ENCODE data around the gene GPC6.

GPC6 gene

GRCh38 chr13:94280349-94280748, 1053.7 kb downstream of the GPC6 start:
- no peak for DNase-seq
- H3K9me3 ChIP-seq (ENCODE audit: severe bottlenecking), result peaks cover 3% of the 10 kb centered on the region
- no peaks in the 10 kb centered on the region; the same call in 1 of the 2 replicates for H3K36me3 ChIP-seq
- H3K4me3 ChIP-seq (ENCODE audit: low read depth, low read length), result no peak overlapping the region
- TF ChIP-seq CTCF (IDR thresholded peaks at IDR 0.05; ENCODE audit: low read depth, low read length), result no peak
- H3K27me3 ChIP-seq (ENCODE audit: insufficient read depth, low read depth, severe bottlenecking), result no peaks in the 10 kb centered on the region
- H3K27ac ChIP-seq, result no peak overlapping the region

- Histone ChIP-seq H3K36me3 (no peaks in the 10 kb centered on the region; the same call in 1 of the 2 replicates), H3K4me3 (ENCODE audit: low read depth, low read length) (no peak overlapping the region), H3K27me3 (ENCODE audit: insufficient read depth, low read depth, severe bottlenecking) (no peaks in the 10 kb centered on the region), H3K9me3 (ENCODE audit: severe bottlenecking) (peaks cover 3% of the 10 kb centered on the region), H3K27ac (no peak overlapping the region)
- no peak for TF ChIP-seq CTCF (IDR thresholded peaks at IDR 0.05; ENCODE audit: low read depth, low read length)
- DNase-seq, result no peak
Observed at GRCh38 chr13:94280845-94281244, 1054.2 kb downstream of the GPC6 start.

- Histone ChIP-seq H3K27me3 (ENCODE audit: insufficient read depth, low read depth, severe bottlenecking) (no peaks in the 10 kb centered on the region), H3K4me3 (ENCODE audit: low read depth, low read length) (no peak overlapping the region), H3K27ac (no peak overlapping the region), H3K36me3 (peaks cover 30% of the 10 kb centered on the region), H3K9me3 (ENCODE audit: severe bottlenecking) (no peaks in the 10 kb centered on the region)
- no peak for DNase-seq
- no peak for TF ChIP-seq CTCF (IDR thresholded peaks at IDR 0.05; ENCODE audit: low read depth, low read length)
Observed at GRCh38 chr13:94286581-94286980, 1060.0 kb downstream of the GPC6 start.

GRCh38 chr13:94291631-94292322, 1065.2 kb downstream of the GPC6 start:
- DNase-seq, result no peak
- H3K36me3 ChIP-seq, result peaks cover 31% of the 10 kb centered on the region
- H3K4me3 ChIP-seq (ENCODE audit: low read depth, low read length), result no peak overlapping the region
- no peak for TF ChIP-seq CTCF (IDR thresholded peaks at IDR 0.05; ENCODE audit: low read depth, low read length)
- H3K27ac ChIP-seq, result no peak overlapping the region
- no peaks in the 10 kb centered on the region for H3K9me3 ChIP-seq (ENCODE audit: severe bottlenecking)
- H3K27me3 ChIP-seq (ENCODE audit: insufficient read depth, low read depth, severe bottlenecking), result no peaks in the 10 kb centered on the region

DNA sequence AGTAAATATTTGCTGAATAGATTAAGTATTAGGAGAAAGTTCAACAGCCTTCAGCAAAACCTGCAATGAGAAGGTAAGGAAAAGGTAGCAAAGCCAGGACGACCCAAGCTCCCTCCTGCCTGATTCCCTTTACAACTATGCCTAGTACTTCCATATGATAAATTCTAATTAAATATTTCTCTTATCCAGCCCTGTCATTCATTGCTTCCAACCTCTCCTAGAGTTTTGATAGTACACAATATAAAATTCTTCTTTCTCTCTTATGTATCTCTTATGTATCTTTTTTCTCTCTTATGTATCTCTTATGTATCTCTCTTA, 1065.7 kb downstream of the GPC6 start:
- no peak for DNase-seq
- no peaks in the 10 kb centered on the region for H3K27me3 ChIP-seq (ENCODE audit: insufficient read depth, low read depth, severe bottlenecking)
- H3K36me3 ChIP-seq, result peaks cover 26% of the 10 kb centered on the region
- no peaks in the 10 kb centered on the region for H3K9me3 ChIP-seq (ENCODE audit: severe bottlenecking)
- H3K4me3 ChIP-seq (ENCODE audit: low read depth, low read length), result no peak overlapping the region
- no peak overlapping the region for H3K27ac ChIP-seq
- no peak for TF ChIP-seq CTCF (IDR thresholded peaks at IDR 0.05; ENCODE audit: low read depth, low read length)

DNA sequence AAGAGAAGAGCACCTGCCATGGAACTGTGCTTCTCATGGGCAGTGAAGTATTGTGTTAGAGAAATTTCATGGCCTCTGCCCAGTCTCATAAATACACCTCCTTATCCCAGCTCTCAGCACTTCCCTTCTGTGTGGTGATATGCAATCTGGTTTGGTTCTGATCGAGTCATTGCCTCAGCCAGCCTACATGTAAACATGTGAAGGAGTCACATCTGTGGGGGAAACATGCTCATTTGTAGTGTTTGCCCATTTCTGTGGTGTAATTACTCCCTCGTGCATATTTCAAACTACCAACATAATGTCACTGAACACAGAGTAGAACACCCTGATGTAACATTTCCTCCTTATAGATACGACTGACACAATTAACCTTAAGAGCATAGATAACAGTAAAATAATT, 1069.9 kb downstream of the GPC6 start:
- H3K27ac ChIP-seq, result no peak overlapping the region
- H3K27me3 ChIP-seq (ENCODE audit: insufficient read depth, low read depth, severe bottlenecking), result no peaks in the 10 kb centered on the region
- DNase-seq, result no peak
- H3K4me3 ChIP-seq (ENCODE audit: low read depth, low read length), result no peak overlapping the region
- H3K36me3 ChIP-seq, result peaks cover 3% of the 10 kb centered on the region
- H3K9me3 ChIP-seq (ENCODE audit: severe bottlenecking), result no peaks in the 10 kb centered on the region
- TF ChIP-seq CTCF (IDR thresholded peaks at IDR 0.05; ENCODE audit: low read depth, low read length), result no peak
